ENCODE results near the gene PRDM10.

- TF ChIP-seq, protein P1, sequence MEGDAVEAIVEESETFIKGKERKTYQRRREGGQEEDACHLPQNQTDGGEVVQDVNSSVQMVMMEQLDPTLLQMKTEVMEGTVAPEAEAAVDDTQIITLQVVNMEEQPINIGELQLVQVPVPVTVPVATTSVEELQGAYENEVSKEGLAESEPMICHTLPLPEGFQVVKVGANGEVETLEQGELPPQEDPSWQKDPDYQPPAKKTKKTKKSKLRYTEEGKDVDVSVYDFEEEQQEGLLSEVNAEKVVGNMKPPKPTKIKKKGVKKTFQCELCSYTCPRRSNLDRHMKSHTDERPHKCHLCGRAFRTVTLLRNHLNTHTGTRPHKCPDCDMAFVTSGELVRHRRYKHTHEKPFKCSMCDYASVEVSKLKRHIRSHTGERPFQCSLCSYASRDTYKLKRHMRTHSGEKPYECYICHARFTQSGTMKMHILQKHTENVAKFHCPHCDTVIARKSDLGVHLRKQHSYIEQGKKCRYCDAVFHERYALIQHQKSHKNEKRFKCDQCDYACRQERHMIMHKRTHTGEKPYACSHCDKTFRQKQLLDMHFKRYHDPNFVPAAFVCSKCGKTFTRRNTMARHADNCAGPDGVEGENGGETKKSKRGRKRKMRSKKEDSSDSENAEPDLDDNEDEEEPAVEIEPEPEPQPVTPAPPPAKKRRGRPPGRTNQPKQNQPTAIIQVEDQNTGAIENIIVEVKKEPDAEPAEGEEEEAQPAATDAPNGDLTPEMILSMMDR (IDR thresholded peaks at IDR 0.05): no peak
- TF ChIP-seq POLR2AphosphoS5 (IDR thresholded peaks at IDR 0.05): no peak
These were observed 13.4 kb downstream of the PRDM10 start for GRCh38 chr11:129989149-129989813.
